PFSK-1 (cell line): ENCODE results near the gene KLF3.

Experiments used
- POLR2AphosphoS5 ChIP-seq: IDR thresholded peaks from 2 replicates; pipeline ENCODE4 v1.6.1; 2012; ENCODE audit warnings: low read depth, mild to moderate bottlenecking, control low read depth, low read length, moderate library complexity
- SIN3A ChIP-seq: IDR thresholded peaks from 2 replicates; pipeline ENCODE4 v1.6.1; 2012; ENCODE audit warnings: mild to moderate bottlenecking, low read length, moderate library complexity, borderline replicate concordance; ENCODE audit not compliant: insufficient read depth
- TAF1 ChIP-seq: IDR thresholded peaks from 2 replicates; pipeline ENCODE4 v1.6.1; 2012; ENCODE audit warnings: low read length, control low read depth, borderline replicate concordance; ENCODE audit not compliant: insufficient read depth
- TF ChIP-seq, protein P1 (sequence below), 2 experiments: IDR thresholded peaks; 2 replicates each; pipeline versions ENCODE4 v1.6.1 to v1.8.0; 2011 to 2012; ENCODE audit warnings: low read depth in 2 of 2, low read length in 2 of 2, control low read depth in 1 of 2, inconsistent platforms in 1 of 2, mild to moderate bottlenecking in 1 of 2, moderate library complexity in 1 of 2; ENCODE audit not compliant: insufficient read depth in 1 of 2

DNA sequence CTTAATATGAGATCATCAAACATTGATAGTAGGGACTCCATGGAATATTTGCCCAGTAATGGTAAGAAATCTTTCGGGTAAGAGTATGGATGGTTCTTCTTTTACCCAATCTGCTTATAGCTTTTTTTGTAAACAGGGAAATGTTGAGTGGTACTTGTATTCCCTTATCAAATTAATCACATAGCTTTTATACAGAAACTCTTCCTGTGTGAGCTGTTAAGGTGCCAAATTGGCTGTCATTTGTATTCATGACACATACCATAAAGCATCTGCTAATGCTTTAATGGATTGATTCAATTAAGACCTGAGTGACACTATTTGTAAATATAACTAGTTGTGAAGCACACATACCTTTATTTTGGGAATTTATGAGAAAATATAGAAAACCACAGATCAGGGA lies 34.2 kb downstream of the KLF3 start:
- TF ChIP-seq TAF1 (no peak), POLR2AphosphoS5 (no peak), SIN3A (no peak)
- TF ChIP-seq, protein P1, sequence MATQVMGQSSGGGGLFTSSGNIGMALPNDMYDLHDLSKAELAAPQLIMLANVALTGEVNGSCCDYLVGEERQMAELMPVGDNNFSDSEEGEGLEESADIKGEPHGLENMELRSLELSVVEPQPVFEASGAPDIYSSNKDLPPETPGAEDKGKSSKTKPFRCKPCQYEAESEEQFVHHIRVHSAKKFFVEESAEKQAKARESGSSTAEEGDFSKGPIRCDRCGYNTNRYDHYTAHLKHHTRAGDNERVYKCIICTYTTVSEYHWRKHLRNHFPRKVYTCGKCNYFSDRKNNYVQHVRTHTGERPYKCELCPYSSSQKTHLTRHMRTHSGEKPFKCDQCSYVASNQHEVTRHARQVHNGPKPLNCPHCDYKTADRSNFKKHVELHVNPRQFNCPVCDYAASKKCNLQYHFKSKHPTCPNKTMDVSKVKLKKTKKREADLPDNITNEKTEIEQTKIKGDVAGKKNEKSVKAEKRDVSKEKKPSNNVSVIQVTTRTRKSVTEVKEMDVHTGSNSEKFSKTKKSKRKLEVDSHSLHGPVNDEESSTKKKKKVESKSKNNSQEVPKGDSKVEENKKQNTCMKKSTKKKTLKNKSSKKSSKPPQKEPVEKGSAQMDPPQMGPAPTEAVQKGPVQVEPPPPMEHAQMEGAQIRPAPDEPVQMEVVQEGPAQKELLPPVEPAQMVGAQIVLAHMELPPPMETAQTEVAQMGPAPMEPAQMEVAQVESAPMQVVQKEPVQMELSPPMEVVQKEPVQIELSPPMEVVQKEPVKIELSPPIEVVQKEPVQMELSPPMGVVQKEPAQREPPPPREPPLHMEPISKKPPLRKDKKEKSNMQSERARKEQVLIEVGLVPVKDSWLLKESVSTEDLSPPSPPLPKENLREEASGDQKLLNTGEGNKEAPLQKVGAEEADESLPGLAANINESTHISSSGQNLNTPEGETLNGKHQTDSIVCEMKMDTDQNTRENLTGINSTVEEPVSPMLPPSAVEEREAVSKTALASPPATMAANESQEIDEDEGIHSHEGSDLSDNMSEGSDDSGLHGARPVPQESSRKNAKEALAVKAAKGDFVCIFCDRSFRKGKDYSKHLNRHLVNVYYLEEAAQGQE (IDR thresholded peaks at IDR 0.05; ENCODE audit: insufficient read depth in 1 of 2, low read depth in 2 of 2, low read length in 2 of 2): no peak
